Nephron (organoid): ENCODE measurements around the gene AAK1.
"Not testable (repeated sequence)": the region's sequence is repeated elsewhere in the genome, so short reads cannot be mapped to it uniquely, and the experiment has no call there.

ENCODE experiments used
- H3K27ac Mint-ChIP-seq, 3 experiments: 2 replicates each; pipeline ENCODE4 v1.8.0; 2020; ENCODE audit warnings: mixed read lengths in 3 of 3, mild to moderate bottlenecking in 2 of 3, moderate library complexity in 1 of 3
- H3K27me3 Mint-ChIP-seq: 2 replicates; pipeline ENCODE4 v1.8.0; 2021; ENCODE audit warnings: low read depth, mild to moderate bottlenecking, moderate library complexity, mixed read lengths
- H3K36me3 Mint-ChIP-seq: 2 replicates; pipeline ENCODE4 v1.8.0; 2020; ENCODE audit warnings: low read depth, mixed read lengths
- H3K4me1 Mint-ChIP-seq: 2 replicates; pipeline ENCODE4 v1.8.0; 2020; ENCODE audit warnings: mixed read lengths
- H3K4me3 Mint-ChIP-seq, 3 experiments: 2 replicates each; pipeline ENCODE4 v1.8.0; 2020; ENCODE audit warnings: mild to moderate bottlenecking in 3 of 3, mixed read lengths in 3 of 3, moderate library complexity in 2 of 3
- H3K9me3 Mint-ChIP-seq: 2 replicates; pipeline ENCODE4 v1.8.0; 2020; ENCODE audit warnings: mixed read lengths
- TF ChIP-seq, protein P1 (sequence below), 3 experiments: fragments of 200-600 bp; sonication (generic); IDR thresholded peaks; one replicate each; pipeline ENCODE4 v1.5.0; 2021; ENCODE audit warnings: antibody characterized with exemption in 3 of 3; ENCODE audit not compliant: unreplicated experiment in 3 of 3

AAK1 gene

DNA sequence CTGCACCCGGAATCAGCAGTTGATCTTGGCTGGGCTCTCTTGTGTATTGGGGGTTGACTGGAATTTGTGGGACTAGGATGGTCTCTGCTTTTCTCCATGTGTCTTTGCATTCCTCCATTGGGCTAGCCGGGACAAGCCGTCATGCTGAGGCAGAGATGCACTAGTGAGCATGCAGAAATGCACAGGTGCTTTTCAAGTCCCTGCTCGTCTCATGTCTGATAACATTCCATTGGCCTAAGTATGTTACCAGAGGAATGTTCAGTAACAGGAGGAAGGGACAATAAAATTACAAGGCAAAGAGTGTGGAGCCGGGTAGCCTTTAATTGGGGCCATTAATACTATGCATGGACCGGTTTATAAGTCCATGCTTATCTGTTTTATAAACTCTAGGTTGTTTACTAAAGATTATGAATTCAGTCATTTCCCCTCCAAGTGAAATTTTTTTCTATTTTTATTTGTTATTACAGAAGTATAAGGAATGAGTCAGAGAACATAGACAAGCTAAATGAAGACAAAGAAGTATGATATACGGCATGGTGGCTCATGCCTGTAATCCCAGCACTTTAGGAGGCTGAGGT lies 24.4 kb upstream of the AAK1 start:
- Mint-ChIP-seq H3K36me3 (no peaks in the 10 kb centered on the region), H3K27me3 (peaks cover 4% of the 10 kb centered on the region), H3K4me1 (no peaks in the 10 kb centered on the region), H3K9me3 (peaks cover 14% of the 10 kb centered on the region), H3K4me3 (no peak overlapping the region), H3K27ac (no peak overlapping the region)
- TF ChIP-seq, protein P1, sequence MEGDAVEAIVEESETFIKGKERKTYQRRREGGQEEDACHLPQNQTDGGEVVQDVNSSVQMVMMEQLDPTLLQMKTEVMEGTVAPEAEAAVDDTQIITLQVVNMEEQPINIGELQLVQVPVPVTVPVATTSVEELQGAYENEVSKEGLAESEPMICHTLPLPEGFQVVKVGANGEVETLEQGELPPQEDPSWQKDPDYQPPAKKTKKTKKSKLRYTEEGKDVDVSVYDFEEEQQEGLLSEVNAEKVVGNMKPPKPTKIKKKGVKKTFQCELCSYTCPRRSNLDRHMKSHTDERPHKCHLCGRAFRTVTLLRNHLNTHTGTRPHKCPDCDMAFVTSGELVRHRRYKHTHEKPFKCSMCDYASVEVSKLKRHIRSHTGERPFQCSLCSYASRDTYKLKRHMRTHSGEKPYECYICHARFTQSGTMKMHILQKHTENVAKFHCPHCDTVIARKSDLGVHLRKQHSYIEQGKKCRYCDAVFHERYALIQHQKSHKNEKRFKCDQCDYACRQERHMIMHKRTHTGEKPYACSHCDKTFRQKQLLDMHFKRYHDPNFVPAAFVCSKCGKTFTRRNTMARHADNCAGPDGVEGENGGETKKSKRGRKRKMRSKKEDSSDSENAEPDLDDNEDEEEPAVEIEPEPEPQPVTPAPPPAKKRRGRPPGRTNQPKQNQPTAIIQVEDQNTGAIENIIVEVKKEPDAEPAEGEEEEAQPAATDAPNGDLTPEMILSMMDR (IDR thresholded peaks at IDR 0.05; ENCODE audit: unreplicated experiment in 3 of 3) = no peak

DNA sequence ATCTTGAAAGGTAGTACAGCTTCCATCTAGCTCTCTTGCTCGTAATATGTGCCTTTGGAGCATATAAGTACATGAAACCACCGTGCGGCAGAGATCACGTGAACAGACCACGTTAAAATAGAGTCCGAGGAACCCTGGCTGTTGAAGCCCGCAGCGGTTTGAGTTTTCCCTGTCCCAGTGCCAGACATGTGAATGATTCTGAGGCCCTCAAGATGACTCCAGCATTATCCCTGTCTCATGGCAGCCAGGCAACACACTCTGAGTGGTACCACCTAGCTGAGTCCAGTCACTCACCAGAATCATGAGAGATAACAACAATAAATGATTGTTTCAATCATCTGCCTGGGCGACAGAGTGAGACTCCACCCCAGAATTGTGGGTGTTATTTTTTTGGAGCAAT lies 21.6 kb upstream of the AAK1 start:
- TF ChIP-seq, protein P1 (IDR thresholded peaks at IDR 0.05; ENCODE audit: unreplicated experiment in 3 of 3) = no peak
- Mint-ChIP-seq H3K27me3 (peaks cover 4% of the 10 kb centered on the region), H3K27ac (no peak overlapping the region), H3K4me3 (no peak overlapping the region), H3K9me3 (peaks cover 11% of the 10 kb centered on the region), H3K36me3 (no peaks in the 10 kb centered on the region), H3K4me1 (peaks cover 8% of the 10 kb centered on the region)

DNA sequence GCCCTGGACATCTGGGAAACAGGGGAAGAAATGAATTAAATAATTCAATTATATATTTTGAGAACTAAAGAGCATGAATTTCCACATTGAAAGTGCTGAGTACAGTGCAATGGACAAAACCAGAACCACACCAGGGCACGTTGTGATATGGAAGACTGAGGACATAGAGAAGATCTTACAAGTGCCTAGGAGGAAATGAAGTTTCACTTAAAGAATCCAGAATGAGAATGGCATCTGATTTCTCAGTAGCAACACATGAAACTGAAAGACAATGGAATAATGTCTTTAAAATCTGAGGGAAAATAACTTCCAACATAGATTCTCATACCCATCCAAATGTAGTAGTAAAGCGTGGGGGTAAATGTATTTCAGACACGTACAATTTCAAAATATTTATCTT lies 20.3 kb upstream of the AAK1 start:
- H3K27me3 Mint-ChIP-seq = peaks cover 4% of the 10 kb centered on the region
- TF ChIP-seq, protein P1 (IDR thresholded peaks at IDR 0.05; ENCODE audit: unreplicated experiment in 3 of 3) = no peak

DNA sequence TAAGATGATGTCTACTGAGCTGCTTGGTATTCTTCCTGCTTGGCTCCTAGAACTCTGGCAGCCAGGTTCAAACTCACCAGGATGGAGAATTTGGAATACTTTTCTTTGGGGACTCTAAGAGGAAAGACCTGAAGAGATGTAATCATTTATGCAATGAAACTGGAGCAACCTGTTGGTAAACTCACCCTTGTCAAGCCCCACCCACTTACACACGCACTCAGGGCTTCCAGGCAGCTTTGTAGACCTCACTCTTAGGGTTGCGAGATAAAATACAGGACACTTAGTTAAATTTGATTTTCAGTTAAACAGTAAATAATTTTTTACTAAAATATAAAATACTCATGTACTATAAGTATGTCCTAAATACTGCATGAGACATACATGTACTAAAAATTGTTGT lies 19.0 kb upstream of the AAK1 start:
- H3K9me3 Mint-ChIP-seq = peaks cover 11% of the 10 kb centered on the region
- H3K36me3 Mint-ChIP-seq, H3K4me3 Mint-ChIP-seq, H3K27ac Mint-ChIP-seq, H3K27me3 Mint-ChIP-seq: not testable (repeated sequence)
- H3K4me1 Mint-ChIP-seq = peaks cover 10% of the 10 kb centered on the region

More for the DNA sequence above, 20.3 kb upstream of the AAK1 start:
- Mint-ChIP-seq H3K4me3 (no peak overlapping the region), H3K36me3 (no peaks in the 10 kb centered on the region), H3K4me1 (peaks cover 10% of the 10 kb centered on the region), H3K27ac (no peak overlapping the region), H3K9me3 (peaks cover 11% of the 10 kb centered on the region)

DNA sequence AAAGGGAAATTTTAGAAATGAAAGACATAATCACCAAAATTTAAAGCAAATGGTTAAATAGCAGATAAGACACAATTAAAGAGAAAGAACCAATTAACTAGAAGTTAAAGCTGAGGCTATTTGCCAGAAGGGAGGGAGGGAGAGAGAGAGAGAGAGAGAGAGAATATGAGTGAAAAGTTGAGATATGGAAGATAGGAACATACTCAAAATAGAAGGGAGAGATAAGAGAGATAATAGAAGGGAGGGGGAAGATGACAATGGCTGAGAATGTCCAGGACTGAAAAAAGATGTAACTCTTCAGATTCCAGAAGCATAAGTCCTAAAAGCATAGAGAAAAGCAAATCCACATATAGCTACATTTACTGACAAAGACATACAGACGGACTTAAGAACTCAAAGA lies 17.1 kb upstream of the AAK1 start:
- Mint-ChIP-seq H3K36me3 (no peaks in the 10 kb centered on the region), H3K27me3 (peaks cover 4% of the 10 kb centered on the region), H3K27ac (peak overlapping the region; percentile 49 to 68 (median 51)), H3K9me3 (peaks cover 11% of the 10 kb centered on the region), H3K4me3 (no peak overlapping the region), H3K4me1 (peaks cover 10% of the 10 kb centered on the region)
- TF ChIP-seq, protein P1 (IDR thresholded peaks at IDR 0.05; ENCODE audit: unreplicated experiment in 3 of 3) = no peak

DNA sequence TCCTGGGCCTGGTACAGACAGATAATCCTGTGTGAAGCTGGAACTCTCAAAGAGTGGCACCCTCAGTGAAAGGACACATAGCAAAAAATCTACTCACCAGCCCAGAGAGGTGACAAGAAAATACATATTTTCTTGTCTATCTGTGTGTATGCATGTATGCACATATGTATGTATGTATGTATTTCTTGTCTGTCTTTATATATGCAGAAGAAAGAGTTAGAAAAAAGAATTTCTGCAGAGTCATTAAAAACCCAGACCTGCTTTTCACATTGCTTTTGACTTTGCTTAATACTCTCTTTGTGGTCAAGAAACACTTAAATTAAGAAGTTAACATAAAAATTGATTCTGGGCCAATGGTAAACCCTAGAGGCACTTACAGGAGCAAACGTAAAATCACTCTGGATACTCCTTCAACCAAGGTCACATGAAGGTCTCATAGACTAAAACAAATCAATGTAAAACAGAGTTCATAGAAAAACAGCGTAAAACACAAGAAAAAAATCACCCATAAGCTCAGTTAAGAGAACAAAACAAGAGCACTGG lies 16.5 kb upstream of the AAK1 start:
- peaks cover under 1% of the 10 kb centered on the region for H3K36me3 Mint-ChIP-seq
- peak overlapping the region; percentile 49 to 68 (median 51) for H3K27ac Mint-ChIP-seq
- peaks cover 11% of the 10 kb centered on the region for H3K9me3 Mint-ChIP-seq
- no peak overlapping the region for H3K4me3 Mint-ChIP-seq
- TF ChIP-seq, protein P1 (IDR thresholded peaks at IDR 0.05; ENCODE audit: unreplicated experiment in 3 of 3) = no peak
- H3K27me3 Mint-ChIP-seq = no peaks in the 10 kb centered on the region
- H3K4me1 Mint-ChIP-seq = peaks cover 10% of the 10 kb centered on the region
